Measurements from ENCODE around the gene ETV6.

- no peak for TF ChIP-seq CTCF (IDR thresholded peaks at IDR 0.05)
- TF ChIP-seq ZFX (IDR thresholded peaks at IDR 0.05; ENCODE audit: borderline replicate concordance), result no peak
Observed at GRCh38 chr12:11814374-11814773, 164.9 kb downstream of the ETV6 start.
